Psoas muscle (tissue), 8 donors: ENCODE measurements around the gene STK40. TPM values are rescaled to one million over a fixed set of nuclear protein-coding genes. Genes with fewer than 3 reads are reported as not detected.

Experiments used
- ATAC-seq, 4 donors: fragments of 200-7000 bp; cut with Tn5 transposase; one replicate each; pipeline ENCODE4 v1.9.1; 2020; ENCODE audit warnings: moderate library complexity in 3 of 4, mild to moderate bottlenecking in 2 of 4
- DNase-seq, 2 donors: peaks; one replicate each; pipeline ENCODE4 v3.0.0-alpha.2; 2020
- H3K27ac ChIP-seq: fragments of 200-600 bp; one replicate; pipeline ENCODE4 v1.8.0; 2022
- H3K27me3 ChIP-seq, 3 donors: fragments of 200-600 bp in 1 of 3; one replicate each; pipeline versions ENCODE4 v1.6.1 to v1.8.0; 2013 to 2022; ENCODE audit warnings: low read length in 2 of 3, mild to moderate bottlenecking in 2 of 3, moderate library complexity in 1 of 3; ENCODE audit not compliant: insufficient read depth in 3 of 3
- H3K36me3 ChIP-seq, 2 donors: fragments of 200-600 bp in 1 of 2; one replicate each; pipeline versions ENCODE4 v1.6.1 to v1.8.0; 2013 to 2022; ENCODE audit warnings: low read depth in 1 of 2, mild to moderate bottlenecking in 1 of 2, moderate library complexity in 1 of 2; ENCODE audit not compliant: insufficient read depth in 1 of 2
- H3K4me1 ChIP-seq: fragments of 200-600 bp; one replicate; pipeline ENCODE4 v1.8.0; 2022
- H3K4me3 ChIP-seq: fragments of 200-600 bp; one replicate; pipeline ENCODE4 v1.8.0; 2022; ENCODE audit warnings: mild to moderate bottlenecking
- H3K9me3 ChIP-seq: fragments of 200-600 bp; one replicate; pipeline ENCODE4 v1.8.0; 2022
- CTCF ChIP-seq: fragments of 200-600 bp; IDR thresholded peaks from one replicate; pipeline ENCODE4 v1.8.0; 2022; ENCODE audit warnings: antibody characterized with exemption
- WGBS, 3 donors: extraction: QIAGEN DNeasy Blood & Tissue Kit; methylation state at CpG; one replicate each; pipeline versions ENCODE4 v1.1.6 to v1.1.7; 2013; 5-methylcytosine and 5-hydroxymethylcytosine counted together
- intact Hi-C, 2 donors: fragments of 100-400 bp; cut with DNase I; formaldehyde crosslinking; loops; one replicate each; pipeline versions ENCODE4 v1.11.0 to v1.14.2; 2022
- polyA plus RNA-seq, 3 donors: library from polyadenylated mRNA; stranded (reverse); fragments of 200-250 nt; gene quantifications; one replicate each; pipeline ENCODE4 v1.2.3, GENCODE V29; 2013
- total RNA-seq, 4 donors: library from RNA; stranded (reverse); fragmentation: NEBNext Ultra II Directional in 2 of 4; extraction: Animal tissue kit (Norgen Biotek cat#: 25700) in 2 of 4; gene quantifications; one replicate each; pipeline versions ENCODE4 v1.2.1 to v1.2.4, GENCODE V29; 2021 to 2023
- donor health status: healthy with polysubstance abuse.
- donor health status: DM: no; HTN: no; CAD: no; lungs with moderate emphysema.
- donor health status: Bipolar disorder and iron deficiency.
- donor health status: healthy.
- donor health status: DM: yes; HTN: yes; CAD: no.
- donor health status: DM: no; HTN: no; CAD: no.
- donor health status: DM: no; HTN: no; CAD: no.
- donor health status: DM: yes; HTN: yes; CAD: no.

STK40 gene
- total and polyA plus RNA-seq, 7 donors: 84.4 to 312 (median 162) TPM

GRCh38 chr1:36387141-36387949 lies 1.6 kb upstream of the STK40 start:
- 23 to 35% (median 32%) methylated on average over 10 of the region's 10 CpGs for WGBS, 3 donors
- Histone ChIP-seq H3K27ac (peak overlapping the region; percentile 92), H3K36me3 (peaks cover 5 to 16% of the 10 kb centered on the region in 2 donors), H3K4me1 (peaks cover 73% of the 10 kb centered on the region), H3K9me3 (no peaks in the 10 kb centered on the region), H3K27me3 (no peaks in the 10 kb centered on the region), H3K4me3 (peak overlapping the region; percentile 94)
- ATAC-seq: peak in 3 of 4 donors; percentile 17 to 36 (median 23)
- peak in 1 of 2 donors; percentile 41 for DNase-seq
- intact Hi-C loops: loop anchor here in 1 of 2 donors (10.0 kb wide), 1 partner anchor 233 kb away; the partner anchor contains the start of gene MAP7D1
- TF ChIP-seq CTCF: no peak

GRCh38 chr1:36386265-36387140 lies 779 bp upstream of the STK40 start:
- peak; percentile 94 to 97 for DNase-seq
- intact Hi-C loops: loop anchor here in 1 of 2 donors (10.0 kb wide), 1 partner anchor 232 kb away; the partner anchor contains the start of gene MAP7D1
- H3K27me3 ChIP-seq: no peaks in the 10 kb centered on the region
- H3K36me3 ChIP-seq: peaks cover 5 to 9% of the 10 kb centered on the region in 2 donors
- 1% methylated on average over 14 of the region's 14 CpGs for WGBS, 3 donors
- H3K4me1 ChIP-seq: peaks cover 74% of the 10 kb centered on the region
- no peaks in the 10 kb centered on the region for H3K9me3 ChIP-seq
- peak overlapping the region; percentile 94 for H3K4me3 ChIP-seq
- no peak for TF ChIP-seq CTCF
- peak; percentile 81 to 87 (median 84) for ATAC-seq
- peak overlapping the region; percentile 92 for H3K27ac ChIP-seq

- peaks cover 78% of the 10 kb centered on the region for H3K4me1 ChIP-seq
- peak in 1 of 4 donors; percentile 19 for ATAC-seq
These were observed 948 bp downstream of the STK40 start for GRCh38 chr1:36384542-36385409.

More at GRCh38 chr1:36384542-36385409, 948 bp downstream of the STK40 start:
- no peak for TF ChIP-seq CTCF
- Histone ChIP-seq H3K27me3 (no peaks in the 10 kb centered on the region), H3K9me3 (no peaks in the 10 kb centered on the region), H3K4me3 (peak overlapping the region; percentile 94), H3K27ac (peak overlapping the region; percentile 92), H3K36me3 (peaks cover 0 to 7% of the 10 kb centered on the region in 2 donors)
- DNase-seq: peak; percentile 53 to 83
- intact Hi-C loops: loop anchor here in 1 of 2 donors (10.0 kb wide), 1 partner anchor 230 kb away; the partner anchor contains the start of gene MAP7D1
- 2 to 4% (median 3%) methylated on average over 25 of the region's 25 CpGs for WGBS, 3 donors
